Left renal cortex interstitium (tissue), 4 donors: Measurements from ENCODE around the gene OR12D3. TPM values are rescaled to one million over a fixed set of nuclear protein-coding genes. Genes with fewer than 3 reads are reported as not detected.

Experiments
- polyA plus RNA-seq, 4 donors: library from polyadenylated mRNA; unstranded; fragments of 120-200 nt; gene quantifications; one replicate each; pipeline ENCODE4 v1.2.1, GENCODE V29; 2013; ENCODE audit not compliant: insufficient read length in 4 of 4

The OR12D3 gene
- polyA plus RNA-seq, 4 donors = not detected

Other genes starting within 250 kb of the OR12D3 start
- gene OR2J2, start 204.4 kb downstream of the OR12D3 start, polyA plus RNA-seq = not detected
- gene OR14J1, start 73.6 kb downstream of the OR12D3 start, polyA plus RNA-seq = under 1 TPM; 0.03 to 0.11 (median 0.07) TPM
- gene OR5V1, start 6.4 kb downstream of the OR12D3 start, polyA plus RNA-seq = not detected
- gene OR12D2, start 20.3 kb upstream of the OR12D3 start, polyA plus RNA-seq = not detected
- not detected for gene OR12D1, start 39.6 kb upstream of the OR12D3 start, polyA plus RNA-seq
- not detected for gene OR10C1, start 64.0 kb upstream of the OR12D3 start, polyA plus RNA-seq
- not detected for gene OR11A1, start 81.8 kb upstream of the OR12D3 start, polyA plus RNA-seq
- gene OR2H1, start 81.9 kb upstream of the OR12D3 start, polyA plus RNA-seq = not detected
- gene MAS1L, start 112.7 kb upstream of the OR12D3 start, polyA plus RNA-seq = not detected
- 1 to 10 TPM in 2 of 4 donors, under 1 TPM in 2; 0.62 to 1.4 (median 1.0) TPM for gene UBD, start 184.4 kb upstream of the OR12D3 start, polyA plus RNA-seq
- under 1 TPM in 2 of 4 donors, not detected in 2; 0.22 to 0.25 TPM for gene OR2H2, start 209.8 kb upstream of the OR12D3 start, polyA plus RNA-seq